HepG2 (cell line): ENCODE measurements around the gene PKNOX2. TPM values are rescaled to one million over a fixed set of nuclear protein-coding genes. Genes with fewer than 3 reads are reported as not detected.

Source experiments
- ATAC-seq: fragments of 200-7000 bp; cut with Tn5 transposase; 3 replicates; pipeline ENCODE4 v1.9.1; 2020; ENCODE audit warnings: mild to moderate bottlenecking, moderate library complexity
- BruUV-seq: library from RNA; stranded (reverse); fragments of 400-500 nt; replicated peaks from 2 replicates; lab custom pipeline; 2021; lab: Mats Ljungman, UMichigan
- CTCF ChIA-PET: fragments of 300-600 bp; formaldehyde crosslinking; extraction: SDS; loops from one replicate; lab custom pipeline; 2021; ENCODE audit warnings: low total read pairs, inconsistent platforms, low intra/inter-chr PET ratio; lab: Yijun Ruan, JAX
- POLR2A ChIA-PET: fragments of 350-600 bp; sonication (Branson Sonifier 250); formaldehyde crosslinking; loops from one replicate; lab custom pipeline; 2020; ENCODE audit warnings: antibody characterized with exemption, inconsistent platforms; lab: Yijun Ruan, JAX
- DNase-seq: peaks from one replicate; pipeline ENCODE4 v3.0.0-alpha.2; 2015; ENCODE audit warnings: low spot score
- FAIRE-seq: peaks from 3 replicates; lab custom pipeline; 2011; peaks lifted over from hg19 to GRCh38; lab: Jason Lieb, UNC
- H2AFZ ChIP-seq: one replicate; pipeline ENCODE4 v1.6.1; 2011; ENCODE audit warnings: low read length, inconsistent platforms
- H3K27ac ChIP-seq: fragments of 300-600 bp; 3 replicates; pipeline ENCODE4 v1.8.0; 2011; ENCODE audit warnings: mixed run types, mild to moderate bottlenecking, mixed read lengths, low read length, inconsistent platforms; ENCODE audit not compliant: insufficient read depth; ENCODE audit errors: extremely low read length
- H3K27me3 ChIP-seq, 2 experiments: fragments of 200-600 bp in 1 of 2; 2 replicates in 1 of 2; 3 replicates in 1 of 2; pipeline versions ENCODE4 v1.6.0 to v1.8.0; 2011; ENCODE audit warnings: low read length in 2 of 2, mild to moderate bottlenecking in 2 of 2, moderate library complexity in 2 of 2, inconsistent platforms in 1 of 2; ENCODE audit not compliant: insufficient read depth in 2 of 2, control insufficient read depth in 1 of 2
- H3K36me3 ChIP-seq, 2 experiments: fragments of 200-600 bp in 1 of 2; replicated peaks in 1 of 2; 2 replicates in 1 of 2; 3 replicates in 1 of 2; pipeline versions ENCODE4 v1.5.1 to v1.8.0; 2011; ENCODE audit warnings: low read length in 2 of 2, inconsistent platforms in 1 of 2; ENCODE audit not compliant: insufficient read depth in 2 of 2, control insufficient read depth in 1 of 2
- H3K4me1 ChIP-seq: 2 replicates; pipeline ENCODE4 v1.5.1; 2012; ENCODE audit warnings: low read length, inconsistent platforms; ENCODE audit not compliant: insufficient read depth
- H3K4me2 ChIP-seq: 2 replicates; pipeline ENCODE4 v1.6.0; 2011; ENCODE audit warnings: low read depth, low read length, inconsistent platforms
- H3K4me3 ChIP-seq, 3 experiments: fragments of 200-600 bp in 1 of 3; sonication (generic), shearing (Covaris generic) in 1 of 3; replicated peaks in 1 of 3; 2 replicates each; pipeline ENCODE4 v1.5.1; 2011 to 2016; ENCODE audit warnings: low read length in 3 of 3, inconsistent platforms in 2 of 3, low read depth in 2 of 3, mild to moderate bottlenecking in 2 of 3, control low read depth in 1 of 3, mixed read lengths in 1 of 3; ENCODE audit not compliant: insufficient read depth in 1 of 3
- H3K79me2 ChIP-seq: one replicate; pipeline ENCODE4 v1.6.1; 2011; ENCODE audit warnings: low read length, inconsistent platforms; ENCODE audit not compliant: insufficient read depth
- H3K9ac ChIP-seq: 2 replicates; pipeline ENCODE4 v1.6.0; 2011; ENCODE audit warnings: mild to moderate bottlenecking, low read depth, low read length, inconsistent platforms; ENCODE audit not compliant: insufficient read depth
- H3K9me3 ChIP-seq: 2 replicates; pipeline ENCODE4 v1.5.1; 2012; ENCODE audit warnings: mild to moderate bottlenecking, low read length
- H4K20me1 ChIP-seq: 2 replicates; pipeline ENCODE4 v1.6.0; 2011; ENCODE audit warnings: inconsistent platforms, mild to moderate bottlenecking, low read length, moderate library complexity; ENCODE audit not compliant: insufficient read depth
- CEBPZ ChIP-seq: IDR thresholded peaks from 2 replicates; pipeline ENCODE4 v1.6.1; 2012; ENCODE audit warnings: low read length, improper control_type of control experiment
- GATAD1 ChIP-seq: IDR thresholded peaks from 2 replicates; pipeline ENCODE4 v1.6.1; 2016; ENCODE audit warnings: missing genetic modification reagents, missing compliant biosample characterization
- HOXA3 ChIP-seq: sonication (generic); formaldehyde crosslinking; IDR thresholded peaks from 2 replicates; pipeline ENCODE4 v1.5.0; 2020; ENCODE audit warnings: missing genetic modification reagents
- POGZ ChIP-seq: sonication (generic); formaldehyde crosslinking; IDR thresholded peaks from 2 replicates; pipeline ENCODE4 v1.4.0; 2020; ENCODE audit warnings: mild to moderate bottlenecking, missing genetic modification reagents
- SRF ChIP-seq: IDR thresholded peaks from 2 replicates; pipeline ENCODE4 v1.6.1; 2011; ENCODE audit warnings: mild to moderate bottlenecking, low read depth, low read length, moderate library complexity
- U2AF2 ChIP-seq: fragments of 200-400 bp; formaldehyde crosslinking; IDR thresholded peaks from 2 replicates; pipeline ENCODE4 v1.6.1; 2017; ENCODE audit warnings: low read depth, mild to moderate bottlenecking, low read length
- ZBTB14 ChIP-seq: sonication (generic); formaldehyde crosslinking; IDR thresholded peaks from 2 replicates; pipeline ENCODE4 v1.4.0; 2020; ENCODE audit warnings: missing genetic modification reagents
- ZBTB3 ChIP-seq: sonication (generic); formaldehyde crosslinking; IDR thresholded peaks from 2 replicates; pipeline ENCODE4 v1.4.0; 2020; ENCODE audit warnings: low read depth, mild to moderate bottlenecking, moderate library complexity, missing genetic modification reagents, borderline replicate concordance
- ZBTB33 ChIP-seq: sonication (generic); formaldehyde crosslinking; IDR thresholded peaks from 2 replicates; pipeline ENCODE4 v1.4.0; 2020; ENCODE audit warnings: missing genetic modification reagents
- ZNF331 ChIP-seq: sonication (generic); formaldehyde crosslinking; IDR thresholded peaks from 2 replicates; pipeline ENCODE4 v1.4.0; 2020; ENCODE audit warnings: missing genetic modification reagents
- ZNF510 ChIP-seq: sonication (generic); formaldehyde crosslinking; IDR thresholded peaks from 2 replicates; pipeline ENCODE4 v1.4.0; 2020; ENCODE audit warnings: low read depth, mild to moderate bottlenecking, missing genetic modification reagents
- ZNF512 ChIP-seq: sonication (generic); formaldehyde crosslinking; IDR thresholded peaks from 2 replicates; pipeline ENCODE4 v1.4.0; 2020; ENCODE audit warnings: mild to moderate bottlenecking, missing genetic modification reagents
- ZNF773 ChIP-seq: sonication (generic); formaldehyde crosslinking; IDR thresholded peaks from 2 replicates; pipeline ENCODE4 v1.4.0; 2020; ENCODE audit warnings: missing genetic modification reagents, borderline replicate concordance
- ZNF816 ChIP-seq: sonication (generic); formaldehyde crosslinking; IDR thresholded peaks from 2 replicates; pipeline ENCODE4 v1.8.0; 2022; ENCODE audit warnings: missing genetic modification reagents, mild to moderate bottlenecking, borderline replicate concordance
- WGBS: methylation state at CpG from one replicate; pipeline ENCODE4 v1.1.6; 2017; ENCODE audit warnings: low lambda C conversion rate; 5-methylcytosine and 5-hydroxymethylcytosine counted together
- in situ Hi-C: cut with HindIII; loops from 2 replicates; pipeline ENCODE4 v1.10.0; 2017; ENCODE audit warnings: low pct_unique_long_range_greater_than_20kb; ENCODE audit not compliant: extremely low pct_ligation_motif_present
- intact Hi-C: fragments of 100-400 bp; cut with micrococcal nuclease; formaldehyde crosslinking; loops from one replicate; pipeline ENCODE4 v1.10.0; 2022; ENCODE audit not compliant: unreplicated experiment
- polyA plus RNA-seq, 8 experiments: library from polyadenylated mRNA; depleted of rRNA in 3 of 8; stranded (reverse) in 7 of 8; unstranded in 1 of 8; fragments of >200 nt; fragmentation: Illumina TruSeq in 4 of 8; extraction: Trizol in 4 of 8; gene quantifications; 2 replicates each; pipeline versions ENCODE4 v1.2.1 to v1.2.3, GENCODE V29; 2011 to 2016; ENCODE audit warnings: low read depth in 4 of 8, missing spikeins in 1 of 8, mixed read lengths in 1 of 8; ENCODE audit not compliant: insufficient read depth in 1 of 8
- total RNA-seq, 5 experiments: library from RNA; depleted of rRNA; stranded (reverse); fragments of >200 nt; fragmentation: Illumina TruSeq; extraction: Trizol; gene quantifications; 2 replicates each; pipeline ENCODE4 v1.2.3, GENCODE V29; 2016; ENCODE audit warnings: low read depth in 1 of 5

The PKNOX2 gene
- total and polyA plus RNA-seq, 2 of the 13 experiments (the other 11 are each of a cell fraction or from before 2014, with no cell fraction given) = not detected

GRCh38 chr11:125346179-125346530 is 181.6 kb downstream of the PKNOX2 start:
- Histone ChIP-seq H3K36me3 (no peaks in the 10 kb centered on the region), H3K27me3 (peaks cover 5 to 62% of the 10 kb centered on the region in 2 experiments; a peak in 3 of 5 replicates), H3K4me2 (no peak overlapping the region), H3K4me1 (no peaks in the 10 kb centered on the region), H3K4me3 (no peak overlapping the region), H3K9me3 (no peaks in the 10 kb centered on the region), H2AFZ (no peak overlapping the region), H4K20me1 (no peaks in the 10 kb centered on the region), H3K9ac (no peak overlapping the region), H3K27ac (no peak overlapping the region), H3K79me2 (no peaks in the 10 kb centered on the region)
- no peak for ATAC-seq
- DNase-seq = no peak
- BruUV-seq = no TSS peak
- WGBS = 24% methylated on average over 6 of the region's 6 CpGs
- intact Hi-C loops (no loop called here), in situ Hi-C loops (loop anchor here (5.0 to 10.0 kb wide), 2 partner anchors 179 to 391 kb away; partner anchors contain the start of gene CCDC15)
- no peak for FAIRE-seq
- ChIA-PET CTCF (interaction anchor here (1.6 to 1.7 kb wide), 2 partner anchors 182 to 255 kb away, joined by 5 to 8 read pairs; partner anchors contain the start of gene PKNOX2), POLR2A (no interaction called here)
- no peak for TF ChIP-seq ZNF331
- TF ChIP-seq HOXA3 (CRISPR knock-in tag) = no peak
- TF ChIP-seq ZNF773 = no peak
- no peak for TF ChIP-seq SRF
- no peak for TF ChIP-seq ZNF510 (CRISPR knock-in tag)
- TF ChIP-seq U2AF2 = no peak
- TF ChIP-seq CEBPZ = no peak
- TF ChIP-seq ZBTB14 (CRISPR knock-in tag) = no peak
- TF ChIP-seq ZNF512 (CRISPR knock-in tag) = no peak
- TF ChIP-seq ZBTB33 = no peak
- TF ChIP-seq ZBTB3 (CRISPR knock-in tag) = no peak
- no peak for TF ChIP-seq ZNF816 (CRISPR knock-in tag)
- TF ChIP-seq POGZ (CRISPR knock-in tag) = no peak
- no peak for TF ChIP-seq GATAD1 (CRISPR knock-in tag)
